Loucy (cell line): Measurements from ENCODE around the gene MLF2.

Experiments
- H2AFZ ChIP-seq: fragments of 200-600 bp; sonication (generic); 2 replicates; pipeline ENCODE4 v1.6.0; 2016; ENCODE audit warnings: antibody characterized with exemption, mild to moderate bottlenecking, low read length, moderate library complexity
- H3F3A ChIP-seq: fragments of 200-600 bp; 2 replicates; pipeline ENCODE4 v1.6.0; 2016; ENCODE audit warnings: antibody characterized with exemption, low read depth, mild to moderate bottlenecking
- H3K27me3 ChIP-seq: fragments of 200-600 bp; sonication (generic); 2 replicates; pipeline ENCODE4 v1.6.1; 2014; ENCODE audit warnings: low read length, mild to moderate bottlenecking; ENCODE audit not compliant: insufficient read depth, poor library complexity, severe bottlenecking
- H3K36me3 ChIP-seq: fragments of 200-600 bp; sonication (generic); 2 replicates; pipeline ENCODE4 v1.6.1; 2016; ENCODE audit warnings: low read length; ENCODE audit not compliant: insufficient read depth
- H3K4me1 ChIP-seq: fragments of 200-600 bp; sonication (generic); 2 replicates; pipeline ENCODE4 v1.5.1; 2014; ENCODE audit warnings: low read length, mild to moderate bottlenecking; ENCODE audit not compliant: insufficient read depth, poor library complexity, severe bottlenecking
- H3K4me2 ChIP-seq: fragments of 200-600 bp; sonication (generic); 2 replicates; pipeline ENCODE4 v1.6.0; 2014; ENCODE audit warnings: antibody characterized with exemption, low read length, low read depth, mild to moderate bottlenecking; ENCODE audit not compliant: poor library complexity, severe bottlenecking
- H3K4me3 ChIP-seq: fragments of 200-600 bp; sonication (generic); 2 replicates; pipeline ENCODE4 v1.5.1; 2014; ENCODE audit warnings: low read length, mild to moderate bottlenecking, mixed read lengths; ENCODE audit not compliant: poor library complexity, severe bottlenecking
- H3K79me2 ChIP-seq: fragments of 200-600 bp; sonication (generic); 2 replicates; pipeline ENCODE4 v1.6.1; 2014; ENCODE audit warnings: low read length; ENCODE audit not compliant: insufficient read depth
- H3K9ac ChIP-seq: fragments of 200-600 bp; sonication (generic); 2 replicates; pipeline ENCODE4 v1.6.0; 2014; ENCODE audit warnings: mild to moderate bottlenecking, low read depth, low read length, moderate library complexity; ENCODE audit not compliant: poor library complexity, severe bottlenecking
- H3K9me2 ChIP-seq: fragments of 200-600 bp; sonication (generic); replicated peaks from 2 replicates; pipeline ENCODE4 v1.6.1; 2016; ENCODE audit warnings: low read depth, low read length, mixed read lengths
- H3K9me3 ChIP-seq: fragments of 200-600 bp; sonication (generic); 2 replicates; pipeline ENCODE4 v1.6.1; 2014; ENCODE audit warnings: mild to moderate bottlenecking, antibody characterized with exemption, low read length, low read depth; ENCODE audit not compliant: insufficient read depth
- H4K20me1 ChIP-seq: fragments of 200-600 bp; sonication (generic); 2 replicates; pipeline ENCODE4 v1.6.0; 2014; ENCODE audit warnings: antibody characterized with exemption, low read length, mild to moderate bottlenecking; ENCODE audit not compliant: insufficient read depth, poor library complexity, severe bottlenecking
- EZH2phosphoT487 ChIP-seq: fragments of 200-600 bp; IDR thresholded peaks from 2 replicates; pipeline ENCODE4 v1.6.1; 2018; ENCODE audit warnings: antibody characterized with exemption, mild to moderate bottlenecking, moderate library complexity, borderline replicate concordance
- TF ChIP-seq, protein P1 (sequence below): fragments of 200-600 bp; sonication (generic); conservative IDR thresholded peaks from 2 replicates; pipeline ENCODE4 v1.5.1; 2014; ENCODE audit warnings: mild to moderate bottlenecking, antibody characterized with exemption, low read length

Gene MLF2

DNA sequence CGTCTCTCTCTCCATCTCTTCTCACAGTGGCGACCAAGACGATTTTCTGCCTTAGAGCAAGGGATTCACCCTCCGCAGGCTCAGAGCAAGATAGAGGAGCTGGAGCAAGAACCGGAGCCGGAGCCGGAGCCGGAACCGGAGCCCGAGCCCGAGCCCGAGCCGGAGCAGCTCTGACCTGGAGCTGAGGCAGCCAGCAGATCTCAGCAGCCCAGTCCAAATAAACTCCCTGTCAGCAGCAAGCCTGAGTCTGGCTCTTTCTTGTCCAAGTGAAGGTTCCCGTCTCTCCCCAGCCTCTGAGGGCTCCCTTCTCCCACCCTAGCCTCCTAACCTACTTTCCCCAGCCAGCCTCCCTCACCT lies 25.3 kb upstream of the MLF2 start:
- TF ChIP-seq EZH2phosphoT487: no peak
- TF ChIP-seq, protein P1, sequence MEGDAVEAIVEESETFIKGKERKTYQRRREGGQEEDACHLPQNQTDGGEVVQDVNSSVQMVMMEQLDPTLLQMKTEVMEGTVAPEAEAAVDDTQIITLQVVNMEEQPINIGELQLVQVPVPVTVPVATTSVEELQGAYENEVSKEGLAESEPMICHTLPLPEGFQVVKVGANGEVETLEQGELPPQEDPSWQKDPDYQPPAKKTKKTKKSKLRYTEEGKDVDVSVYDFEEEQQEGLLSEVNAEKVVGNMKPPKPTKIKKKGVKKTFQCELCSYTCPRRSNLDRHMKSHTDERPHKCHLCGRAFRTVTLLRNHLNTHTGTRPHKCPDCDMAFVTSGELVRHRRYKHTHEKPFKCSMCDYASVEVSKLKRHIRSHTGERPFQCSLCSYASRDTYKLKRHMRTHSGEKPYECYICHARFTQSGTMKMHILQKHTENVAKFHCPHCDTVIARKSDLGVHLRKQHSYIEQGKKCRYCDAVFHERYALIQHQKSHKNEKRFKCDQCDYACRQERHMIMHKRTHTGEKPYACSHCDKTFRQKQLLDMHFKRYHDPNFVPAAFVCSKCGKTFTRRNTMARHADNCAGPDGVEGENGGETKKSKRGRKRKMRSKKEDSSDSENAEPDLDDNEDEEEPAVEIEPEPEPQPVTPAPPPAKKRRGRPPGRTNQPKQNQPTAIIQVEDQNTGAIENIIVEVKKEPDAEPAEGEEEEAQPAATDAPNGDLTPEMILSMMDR: no peak
- Histone ChIP-seq H3K9me2 (no peaks in the 10 kb centered on the region), H3F3A (no peaks in the 10 kb centered on the region), H3K9ac (peak overlapping the region; percentile 34), H2AFZ (no peak overlapping the region), H3K79me2 (no peaks in the 10 kb centered on the region), H3K4me2 (no peak overlapping the region), H3K4me3 (no peak overlapping the region), H4K20me1 (no peaks in the 10 kb centered on the region), H3K9me3 (no peaks in the 10 kb centered on the region), H3K4me1 (peaks cover 4% of the 10 kb centered on the region), H3K27me3 (no peaks in the 10 kb centered on the region), H3K36me3 (no peaks in the 10 kb centered on the region)

GRCh38 chr12:6777386-6777785 lies 24.4 kb upstream of the MLF2 start:
- Histone ChIP-seq H3K4me3 (no peak overlapping the region), H3K27me3 (no peaks in the 10 kb centered on the region), H3K4me1 (peaks cover 4% of the 10 kb centered on the region), H3F3A (no peaks in the 10 kb centered on the region), H4K20me1 (no peaks in the 10 kb centered on the region), H2AFZ (no peak overlapping the region), H3K79me2 (no peaks in the 10 kb centered on the region), H3K9me2 (no peaks in the 10 kb centered on the region), H3K36me3 (no peaks in the 10 kb centered on the region), H3K4me2 (no peak overlapping the region), H3K9ac (no peak overlapping the region), H3K9me3 (no peaks in the 10 kb centered on the region)
- no peak for TF ChIP-seq EZH2phosphoT487
- TF ChIP-seq, protein P1: no peak

DNA sequence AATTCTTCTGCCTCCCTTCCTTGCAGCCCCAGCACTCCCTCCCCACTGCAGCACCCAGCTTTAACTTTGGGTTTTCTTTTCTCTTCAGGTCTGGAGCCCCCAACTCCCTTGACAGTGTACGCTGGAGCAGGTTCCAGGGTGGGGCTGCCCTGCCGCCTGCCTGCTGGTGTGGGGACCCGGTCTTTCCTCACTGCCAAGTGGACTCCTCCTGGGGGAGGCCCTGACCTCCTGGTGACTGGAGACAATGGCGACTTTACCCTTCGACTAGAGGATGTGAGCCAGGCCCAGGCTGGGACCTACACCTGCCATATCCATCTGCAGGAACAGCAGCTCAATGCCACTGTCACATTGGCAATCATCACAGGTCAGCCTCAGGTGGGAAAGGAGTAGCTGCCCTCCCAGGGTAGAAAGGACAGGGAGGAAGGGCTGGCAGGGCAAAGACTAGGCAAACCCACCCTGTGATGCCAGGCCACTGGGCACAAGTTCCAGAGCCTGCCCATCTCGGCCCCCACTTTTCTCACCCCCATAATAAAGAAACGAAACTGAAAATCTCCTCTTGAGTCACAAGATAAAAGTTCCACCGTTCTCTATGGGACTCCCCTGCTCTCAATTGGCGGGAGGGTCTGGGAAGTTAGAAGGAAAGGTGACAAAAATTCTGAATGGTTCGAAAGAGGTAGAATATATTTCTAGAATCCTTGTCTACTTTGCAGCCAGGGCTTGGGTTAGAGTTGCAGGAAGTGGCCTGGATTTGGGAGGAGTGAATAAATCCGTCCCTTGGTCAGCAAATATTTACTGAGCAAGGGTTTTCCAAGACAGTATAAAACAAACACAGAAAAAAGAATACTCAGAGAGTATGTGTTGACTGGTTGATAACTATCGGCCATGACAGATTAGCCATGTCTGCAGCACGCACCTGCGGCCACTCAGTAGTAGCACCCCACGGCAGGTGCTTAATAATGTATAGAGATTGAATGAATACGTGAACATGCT lies 22.5 kb upstream of the MLF2 start:
- Histone ChIP-seq H3K4me1 (peaks cover 4% of the 10 kb centered on the region), H3K27me3 (no peaks in the 10 kb centered on the region)

More for the DNA sequence above, 22.5 kb upstream of the MLF2 start:
- Histone ChIP-seq H3K79me2 (no peaks in the 10 kb centered on the region), H3K36me3 (peaks cover 1% of the 10 kb centered on the region; the same call in 1 of the 2 replicates), H3F3A (no peaks in the 10 kb centered on the region), H3K9me3 (no peaks in the 10 kb centered on the region), H3K4me3 (no peak overlapping the region), H3K9me2 (no peaks in the 10 kb centered on the region), H3K4me2 (no peak overlapping the region), H3K9ac (peak overlapping the region; percentile 23), H2AFZ (no peak overlapping the region), H4K20me1 (no peaks in the 10 kb centered on the region)
- no peak for TF ChIP-seq EZH2phosphoT487
- TF ChIP-seq, protein P1: no peak
